Vagina (tissue), 2 donors: Measurements from ENCODE around the gene EDEM1. TPM values are rescaled to one million over a fixed set of nuclear protein-coding genes. Genes with fewer than 3 reads are reported as not detected.

ENCODE experiments used
- DNase-seq, 2 donors: peaks; one replicate each; pipeline ENCODE4 v3.0.0-alpha.2; 2017; ENCODE audit errors: extremely low spot score in 2 of 2
- H3K27ac ChIP-seq: fragments of 200-600 bp; sonication (generic); one replicate; pipeline ENCODE4 v1.5.1; 2019
- H3K27me3 ChIP-seq: fragments of 200-600 bp; sonication (generic); one replicate; pipeline ENCODE4 v1.5.1; 2019
- H3K36me3 ChIP-seq, 2 donors: fragments of 200-600 bp; sonication (generic); one replicate each; pipeline ENCODE4 v1.5.1; 2017 to 2019
- H3K4me1 ChIP-seq: fragments of 200-600 bp; sonication (generic); one replicate; pipeline ENCODE4 v1.5.1; 2019
- H3K4me3 ChIP-seq, 2 donors: fragments of 200-600 bp; sonication (generic); 1 replicate in 1 of 2; 2 replicates in 1 of 2; pipeline ENCODE4 v1.5.1; 2016 to 2019
- H3K9me3 ChIP-seq: fragments of 200-600 bp; sonication (generic); one replicate; pipeline ENCODE4 v1.5.1; 2019
- CTCF ChIP-seq, 3 experiments: fragments of 450-650 bp in 2 of 3; fragments of 200-600 bp in 1 of 3; sonication (generic) in 1 of 3; IDR thresholded peaks; one replicate each; pipeline ENCODE4 v1.5.1; 2017 to 2019; ENCODE audit warnings: antibody characterized with exemption in 3 of 3, mild to moderate bottlenecking in 2 of 3, moderate library complexity in 2 of 3
- POLR2A ChIP-seq, 2 donors: fragments of 450-650 bp; IDR thresholded peaks; one replicate each; pipeline ENCODE4 v1.6.1; 2017; ENCODE audit warnings: antibody characterized with exemption in 2 of 2, mild to moderate bottlenecking in 2 of 2, moderate library complexity in 2 of 2
- POLR2AphosphoS5 ChIP-seq, 2 donors: sonication (generic); formaldehyde crosslinking; IDR thresholded peaks; one replicate each; pipeline ENCODE4 v1.9.0; 2017; ENCODE audit warnings: antibody characterized with exemption in 2 of 2, mild to moderate bottlenecking in 2 of 2, low read depth in 1 of 2; ENCODE audit not compliant: insufficient read depth in 1 of 2
- intact Hi-C: fragments of 100-400 bp; cut with DNase I; formaldehyde crosslinking; loops from one replicate; pipeline ENCODE4 v1.15.1; 2023
- total RNA-seq: library from RNA; depleted of rRNA; stranded (reverse); fragments of >200 nt; gene quantifications from one replicate; pipeline ENCODE4 v1.2.3, GENCODE V29; 2016

Gene EDEM1
- total RNA-seq, 1 donor from 2014 or later, result 30.9 TPM

- Histone ChIP-seq H3K36me3 (peaks cover 0 to 15% of the 10 kb centered on the region in 2 donors), H3K9me3 (no peaks in the 10 kb centered on the region), H3K4me1 (no peaks in the 10 kb centered on the region), H3K4me3 (no peak overlapping the region), H3K27ac (no peak overlapping the region), H3K27me3 (no peaks in the 10 kb centered on the region)
- no peak for DNase-seq
- no peak for TF ChIP-seq POLR2AphosphoS5 (IDR thresholded peaks at IDR 0.05; ENCODE audit: insufficient read depth in 1 of 2, low read depth in 1 of 2)
- TF ChIP-seq POLR2A (IDR thresholded peaks at IDR 0.05), result no peak
- TF ChIP-seq CTCF (IDR thresholded peaks at IDR 0.05), result no peak
- intact Hi-C loops, result no loop called here
Measured at GRCh38 chr3:5220667-5221431, 33.3 kb downstream of the EDEM1 start.

GRCh38 chr3:5221701-5222100 lies 34.2 kb downstream of the EDEM1 start:
- intact Hi-C loops, result no loop called here
- Histone ChIP-seq H3K4me1 (no peaks in the 10 kb centered on the region), H3K4me3 (no peak overlapping the region), H3K36me3 (peaks cover 0 to 7% of the 10 kb centered on the region in 2 donors), H3K27ac (no peak overlapping the region), H3K27me3 (no peaks in the 10 kb centered on the region), H3K9me3 (no peaks in the 10 kb centered on the region)
- TF ChIP-seq POLR2A (IDR thresholded peaks at IDR 0.05), result no peak
- no peak for TF ChIP-seq CTCF (IDR thresholded peaks at IDR 0.05)
- no peak for TF ChIP-seq POLR2AphosphoS5 (IDR thresholded peaks at IDR 0.05; ENCODE audit: insufficient read depth in 1 of 2, low read depth in 1 of 2)
- DNase-seq, result no peak

GRCh38 chr3:5222283-5223005 lies 34.9 kb downstream of the EDEM1 start:
- Histone ChIP-seq H3K9me3 (no peaks in the 10 kb centered on the region), H3K36me3 (no peaks in the 10 kb centered on the region), H3K4me3 (no peak overlapping the region), H3K27me3 (no peaks in the 10 kb centered on the region), H3K4me1 (no peaks in the 10 kb centered on the region), H3K27ac (no peak overlapping the region)
- no peak for DNase-seq
- intact Hi-C loops, result no loop called here
- TF ChIP-seq POLR2AphosphoS5 (IDR thresholded peaks at IDR 0.05; ENCODE audit: insufficient read depth in 1 of 2, low read depth in 1 of 2) (no peak), POLR2A (IDR thresholded peaks at IDR 0.05) (no peak), CTCF (IDR thresholded peaks at IDR 0.05) (no peak)

GRCh38 chr3:5226783-5227182 lies 39.3 kb downstream of the EDEM1 start:
- no peaks in the 10 kb centered on the region for H3K4me1 ChIP-seq
- no peaks in the 10 kb centered on the region for H3K27me3 ChIP-seq
- DNase-seq, result no peak
- H3K4me3 ChIP-seq, result no peak overlapping the region
- no peaks in the 10 kb centered on the region for H3K9me3 ChIP-seq
- TF ChIP-seq CTCF (IDR thresholded peaks at IDR 0.05) (no peak), POLR2AphosphoS5 (IDR thresholded peaks at IDR 0.05; ENCODE audit: insufficient read depth in 1 of 2, low read depth in 1 of 2) (no peak), POLR2A (IDR thresholded peaks at IDR 0.05) (no peak)
- no peak overlapping the region for H3K27ac ChIP-seq
- intact Hi-C loops, result no loop called here
- no peaks in the 10 kb centered on the region for H3K36me3 ChIP-seq

GRCh38 chr3:5227812-5228211 lies 40.3 kb downstream of the EDEM1 start:
- Histone ChIP-seq H3K4me3 (no peak overlapping the region), H3K36me3 (no peaks in the 10 kb centered on the region), H3K9me3 (no peaks in the 10 kb centered on the region), H3K27ac (no peak overlapping the region), H3K4me1 (no peaks in the 10 kb centered on the region), H3K27me3 (no peaks in the 10 kb centered on the region)
- intact Hi-C loops, result no loop called here
- DNase-seq, result no peak
- no peak for TF ChIP-seq POLR2AphosphoS5 (IDR thresholded peaks at IDR 0.05; ENCODE audit: insufficient read depth in 1 of 2, low read depth in 1 of 2)
- no peak for TF ChIP-seq POLR2A (IDR thresholded peaks at IDR 0.05)
- no peak for TF ChIP-seq CTCF (IDR thresholded peaks at IDR 0.05)
